A673 (cell line): Measurements from ENCODE around the gene CTNNA3. TPM values are rescaled to one million over a fixed set of nuclear protein-coding genes. Genes with fewer than 3 reads are reported as not detected.

ENCODE experiments used
- BruUV-seq: library from RNA; stranded (reverse); fragments of 400-500 nt; replicated peaks from 2 replicates; lab custom pipeline; 2021; lab: Mats Ljungman, UMichigan
- CTCF ChIA-PET: fragments of 300-600 bp; sonication (Branson Sonifier 250); formaldehyde crosslinking; loops from one replicate; lab custom pipeline; 2022; ENCODE audit warnings: antibody characterized with exemption; lab: Charles Lee
- POLR2A ChIA-PET: fragments of 300-600 bp; sonication (Branson Sonifier 250); formaldehyde crosslinking; loops from one replicate; lab custom pipeline; 2022; ENCODE audit warnings: antibody characterized with exemption; ENCODE audit not compliant: low non-redundant PET; lab: Charles Lee
- DNase-seq: peaks from one replicate; pipeline ENCODE4 v3.0.0-alpha.2; 2015; ENCODE audit warnings: low spot score
- H3K27ac ChIP-seq: fragments of 200-600 bp; sonication (generic); 2 replicates; pipeline ENCODE4 v1.5.1; 2016; ENCODE audit warnings: mixed run types, low read depth, mild to moderate bottlenecking, mixed read lengths, antibody characterized with exemption, low read length; ENCODE audit not compliant: poor library complexity, severe bottlenecking
- H3K27me3 ChIP-seq: fragments of 200-600 bp; sonication (generic); replicated peaks from 2 replicates; pipeline ENCODE4 v1.6.1; 2017; ENCODE audit warnings: mixed run types, low read depth, mild to moderate bottlenecking, mixed read lengths, antibody characterized with exemption, low read length; ENCODE audit not compliant: insufficient read depth, poor library complexity
- H3K36me3 ChIP-seq: fragments of 200-600 bp; sonication (generic); 2 replicates; pipeline ENCODE4 v1.6.1; 2016; ENCODE audit warnings: mixed run types, mild to moderate bottlenecking, mixed read lengths, antibody characterized with exemption, low read length; ENCODE audit not compliant: insufficient read depth, poor library complexity, severe bottlenecking
- H3K4me1 ChIP-seq: fragments of 200-600 bp; sonication (generic); 2 replicates; pipeline ENCODE4 v1.6.1; 2017; ENCODE audit warnings: mixed run types, mild to moderate bottlenecking, mixed read lengths, antibody characterized with exemption, low read length; ENCODE audit not compliant: insufficient read depth, poor library complexity, severe bottlenecking
- H3K4me3 ChIP-seq: fragments of 200-600 bp; sonication (generic); 2 replicates; pipeline ENCODE4 v1.5.1; 2016; ENCODE audit warnings: low read depth, mixed run types, mild to moderate bottlenecking, mixed read lengths, low read length; ENCODE audit not compliant: poor library complexity, severe bottlenecking
- H3K9me3 ChIP-seq: fragments of 200-600 bp; sonication (generic); 2 replicates; pipeline ENCODE4 v1.6.1; 2016; ENCODE audit warnings: mixed run types, low read depth, mild to moderate bottlenecking, mixed read lengths, antibody characterized with exemption, low read length; ENCODE audit not compliant: poor library complexity, severe bottlenecking
- CTCF ChIP-seq: fragments of 300-800, 200-600 bp; sonication (generic); conservative IDR thresholded peaks from 2 replicates; pipeline ENCODE4 v1.5.1; 2017; ENCODE audit warnings: low read depth, mild to moderate bottlenecking, antibody characterized with exemption, low read length, moderate library complexity, mixed read lengths
- EZH2 ChIP-seq: fragments of 200-600 bp; sonication (generic); IDR thresholded peaks from 2 replicates; pipeline ENCODE4 v1.6.1; 2017; ENCODE audit warnings: borderline replicate concordance, low read depth, mild to moderate bottlenecking, mixed read lengths, antibody characterized with exemption, low read length; ENCODE audit not compliant: poor library complexity, severe bottlenecking
- intact Hi-C: fragments of 100-400 bp; cut with micrococcal nuclease; formaldehyde crosslinking; loops from one replicate; pipeline ENCODE4 v1.10.0; 2022; ENCODE audit not compliant: unreplicated experiment
- total RNA-seq: library from RNA; stranded (reverse); gene quantifications from 2 replicates; pipeline ENCODE4 v1.2.3, GENCODE V29; 2021

Gene CTNNA3
- total RNA-seq, 1 experiment from 2014 or later: not detected

GRCh38 chr10:67664942-67665341 lies 31.1 kb downstream of the CTNNA3 start:
- no peaks in the 10 kb centered on the region for H3K27me3 ChIP-seq
- peaks cover 11% of the 10 kb centered on the region for H3K4me1 ChIP-seq
- no peaks in the 10 kb centered on the region for H3K9me3 ChIP-seq
- ChIA-PET CTCF (no interaction called here), POLR2A (no interaction called here)
- no TSS peak for BruUV-seq
- no peak overlapping the region for H3K27ac ChIP-seq
- no peak for TF ChIP-seq CTCF
- no peak for TF ChIP-seq EZH2
- H3K36me3 ChIP-seq: no peaks in the 10 kb centered on the region
- no peak for DNase-seq
- H3K4me3 ChIP-seq: no peak overlapping the region
- intact Hi-C loops: no loop called here

GRCh38 chr10:67663449-67664087 lies 32.4 kb downstream of the CTNNA3 start:
- Histone ChIP-seq H3K4me1 (peaks cover 11% of the 10 kb centered on the region), H3K27ac (no peak overlapping the region), H3K9me3 (no peaks in the 10 kb centered on the region), H3K4me3 (no peak overlapping the region), H3K36me3 (no peaks in the 10 kb centered on the region), H3K27me3 (peaks cover 12% of the 10 kb centered on the region)
- TF ChIP-seq CTCF (no peak), EZH2 (no peak)
- CTCF ChIA-PET: no interaction called here
- intact Hi-C loops: no loop called here
- POLR2A ChIA-PET: no interaction called here
- BruUV-seq: no TSS peak
- DNase-seq: no peak

- intact Hi-C loops: no loop called here
Measured at GRCh38 chr10:67662415-67662814, 33.6 kb downstream of the CTNNA3 start.

More at GRCh38 chr10:67662415-67662814, 33.6 kb downstream of the CTNNA3 start:
- no TSS peak for BruUV-seq
- Histone ChIP-seq H3K27me3 (peaks cover 15% of the 10 kb centered on the region), H3K36me3 (no peaks in the 10 kb centered on the region), H3K4me1 (peaks cover 11% of the 10 kb centered on the region), H3K9me3 (no peaks in the 10 kb centered on the region), H3K4me3 (no peak overlapping the region), H3K27ac (no peak overlapping the region)
- ChIA-PET POLR2A (no interaction called here), CTCF (no interaction called here)
- DNase-seq: no peak
- TF ChIP-seq CTCF (no peak), EZH2 (no peak)
